Stomach (tissue), 9 donors: ENCODE measurements around the gene RUNX1. TPM values are rescaled to one million over a fixed set of nuclear protein-coding genes. Genes with fewer than 3 reads are reported as not detected.
A peak's percentile ranks its signal among the peaks of the same experiment; 100 is the strongest.

Experiments
- DNase-seq, 2 donors: peaks; one replicate each; pipeline versions ENCODE4 v3.0.0 to v3.0.0-alpha.2; 2013 to 2019
- H3K27ac ChIP-seq, 5 donors: fragments of 200-600 bp in 4 of 5; sonication (generic) in 4 of 5; one replicate each; pipeline ENCODE4 v1.5.1; 2013 to 2019; ENCODE audit warnings: mild to moderate bottlenecking in 1 of 5, moderate library complexity in 1 of 5
- H3K27me3 ChIP-seq, 3 donors: fragments of 200-600 bp; sonication (generic); one replicate each; pipeline ENCODE4 v1.5.1; 2017 to 2019; ENCODE audit warnings: mixed run types in 1 of 3
- H3K36me3 ChIP-seq, 4 donors: fragments of 200-600 bp; sonication (generic); 1 replicate in 3 of 4; 2 replicates in 1 of 4; pipeline ENCODE4 v1.5.1; 2016 to 2019
- H3K4me1 ChIP-seq, 4 donors: fragments of 200-600 bp; sonication (generic); one replicate each; pipeline ENCODE4 v1.5.1; 2016 to 2019
- H3K4me3 ChIP-seq, 4 donors: fragments of 200-600 bp; sonication (generic) in 3 of 4; one replicate each; pipeline ENCODE4 v1.5.1; 2016 to 2019; ENCODE audit warnings: mild to moderate bottlenecking in 1 of 4
- H3K9me3 ChIP-seq, 4 donors: fragments of 200-600 bp; sonication (generic); one replicate each; pipeline ENCODE4 v1.5.1; 2016 to 2019
- EP300 ChIP-seq: sonication (generic); formaldehyde crosslinking; IDR thresholded peaks from one replicate; pipeline ENCODE4 v1.6.1; 2017; ENCODE audit warnings: antibody characterized with exemption
- POLR2A ChIP-seq, 4 donors: fragments of 450-650 bp; IDR thresholded peaks; one replicate each; pipeline ENCODE4 v1.6.1; 2016; ENCODE audit warnings: antibody characterized with exemption in 4 of 4, control low read depth in 2 of 4, mild to moderate bottlenecking in 1 of 4, moderate library complexity in 1 of 4
- POLR2AphosphoS5 ChIP-seq, 3 donors: sonication (generic); formaldehyde crosslinking; IDR thresholded peaks; one replicate each; pipeline ENCODE4 v1.6.1; 2016; ENCODE audit warnings: antibody characterized with exemption in 3 of 3
- WGBS, 5 donors: extraction: QIAGEN DNeasy Blood & Tissue Kit in 3 of 5; methylation state at CpG; one replicate each; pipeline versions ENCODE4 v1.1.5 to v1.1.7; 2013 to 2018; 5-methylcytosine and 5-hydroxymethylcytosine counted together
- intact Hi-C: fragments of 100-400 bp; cut with DNase I; formaldehyde crosslinking; loops from one replicate; pipeline ENCODE4 v1.15.1; 2023; ENCODE audit warnings: low total_unique reads
- polyA plus RNA-seq, 3 donors: library from polyadenylated mRNA; stranded (reverse); fragments of 200-250 nt; gene quantifications; one replicate each; pipeline ENCODE4 v1.2.3, GENCODE V29; 2013
- total RNA-seq, 5 donors: library from RNA; depleted of rRNA; stranded (reverse); fragments of >200 nt; gene quantifications; one replicate each; pipeline versions ENCODE4 v1.1.0 to v1.2.3, GENCODE V29; 2014 to 2016
- TF ChIP-seq, protein P1 (sequence below), 7 experiments: fragments of 450-650 bp in 4 of 7; fragments of 200-600 bp in 3 of 7; sonication (generic) in 3 of 7; IDR thresholded peaks; one replicate each; pipeline ENCODE4 v1.5.1; 2016 to 2019; ENCODE audit warnings: antibody characterized with exemption in 7 of 7, control low read depth in 2 of 7, mild to moderate bottlenecking in 1 of 7
- donor health status: healthy with polysubstance abuse.
- donor health status: Bipolar disorder and iron deficiency.
- donor health status: healthy.

Gene RUNX1
- total and polyA plus RNA-seq, 8 donors, result 8.0 to 213 (median 40.0) TPM

DNA sequence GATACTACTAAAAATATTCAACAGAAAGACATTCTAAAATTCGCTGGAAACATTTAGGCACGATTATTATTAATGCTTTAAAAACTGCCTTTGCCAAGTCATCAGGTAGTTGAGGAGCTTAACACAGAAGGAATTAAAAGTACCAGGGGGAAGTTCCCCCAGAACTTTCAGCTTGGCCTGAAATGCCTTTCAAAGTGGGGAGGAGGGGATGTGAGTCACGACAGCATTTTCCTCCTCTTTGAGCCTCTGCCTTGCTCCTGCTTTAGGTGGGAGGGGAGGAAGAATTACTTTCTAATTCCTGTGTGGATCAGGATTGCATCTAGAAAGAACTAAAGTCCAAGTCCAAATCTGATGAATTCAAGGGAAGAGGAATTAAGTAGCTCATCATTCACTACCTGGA, 196.7 kb downstream of the RUNX1 start:
- no peak overlapping the region for H3K4me3 ChIP-seq
- H3K27ac ChIP-seq, result no peak overlapping the region
- H3K9me3 ChIP-seq, result no peaks in the 10 kb centered on the region
- H3K27me3 ChIP-seq, result no peaks in the 10 kb centered on the region
- intact Hi-C loops, result no loop called here
- H3K36me3 ChIP-seq, result peaks cover 35 to 87% (median 75%) of the 10 kb centered on the region in 4 donors
- peaks cover 0 to 13% (median under 1%) of the 10 kb centered on the region in 4 donors for H3K4me1 ChIP-seq
- TF ChIP-seq, protein P1, sequence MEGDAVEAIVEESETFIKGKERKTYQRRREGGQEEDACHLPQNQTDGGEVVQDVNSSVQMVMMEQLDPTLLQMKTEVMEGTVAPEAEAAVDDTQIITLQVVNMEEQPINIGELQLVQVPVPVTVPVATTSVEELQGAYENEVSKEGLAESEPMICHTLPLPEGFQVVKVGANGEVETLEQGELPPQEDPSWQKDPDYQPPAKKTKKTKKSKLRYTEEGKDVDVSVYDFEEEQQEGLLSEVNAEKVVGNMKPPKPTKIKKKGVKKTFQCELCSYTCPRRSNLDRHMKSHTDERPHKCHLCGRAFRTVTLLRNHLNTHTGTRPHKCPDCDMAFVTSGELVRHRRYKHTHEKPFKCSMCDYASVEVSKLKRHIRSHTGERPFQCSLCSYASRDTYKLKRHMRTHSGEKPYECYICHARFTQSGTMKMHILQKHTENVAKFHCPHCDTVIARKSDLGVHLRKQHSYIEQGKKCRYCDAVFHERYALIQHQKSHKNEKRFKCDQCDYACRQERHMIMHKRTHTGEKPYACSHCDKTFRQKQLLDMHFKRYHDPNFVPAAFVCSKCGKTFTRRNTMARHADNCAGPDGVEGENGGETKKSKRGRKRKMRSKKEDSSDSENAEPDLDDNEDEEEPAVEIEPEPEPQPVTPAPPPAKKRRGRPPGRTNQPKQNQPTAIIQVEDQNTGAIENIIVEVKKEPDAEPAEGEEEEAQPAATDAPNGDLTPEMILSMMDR (IDR thresholded peaks at IDR 0.05), result no peak
- TF ChIP-seq POLR2A (IDR thresholded peaks at IDR 0.05), result no peak
- no peak for TF ChIP-seq POLR2AphosphoS5 (IDR thresholded peaks at IDR 0.05)
- TF ChIP-seq EP300, result no peak
- 72 to 77% (median 73%) methylated on average over 3 of the region's 3 CpGs for WGBS, 5 donors
- no peak for DNase-seq

DNA sequence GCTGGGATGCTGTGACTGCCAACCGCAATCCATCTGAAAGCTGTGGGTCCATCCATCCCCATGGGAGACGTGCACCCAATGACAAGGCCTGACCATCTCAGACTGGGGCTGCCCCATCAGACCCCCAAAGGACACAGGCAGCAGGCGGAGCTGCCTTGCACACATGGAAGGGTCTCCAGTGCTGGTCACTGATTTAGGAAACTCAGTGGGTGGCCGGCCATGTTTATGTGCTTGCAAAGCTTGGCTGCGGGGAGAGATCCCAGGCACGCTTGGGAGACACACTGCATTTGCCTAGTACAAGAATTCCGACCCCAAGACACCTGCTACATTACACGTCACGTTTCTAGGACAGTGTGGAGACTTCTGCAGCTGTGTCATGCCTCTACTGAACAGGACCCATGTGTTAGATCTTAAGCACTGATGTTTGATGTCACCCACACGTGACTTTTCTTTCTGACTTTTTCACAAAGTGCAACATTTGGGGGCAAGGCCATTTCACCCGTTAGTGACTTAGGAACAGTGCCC, 198.9 kb downstream of the RUNX1 start:
- 77 to 83% (median 81%) methylated on average over 11 of the region's 11 CpGs for WGBS, 5 donors
- peaks cover 15 to 35% (median 20%) of the 10 kb centered on the region in 4 donors for H3K4me1 ChIP-seq

DNA sequence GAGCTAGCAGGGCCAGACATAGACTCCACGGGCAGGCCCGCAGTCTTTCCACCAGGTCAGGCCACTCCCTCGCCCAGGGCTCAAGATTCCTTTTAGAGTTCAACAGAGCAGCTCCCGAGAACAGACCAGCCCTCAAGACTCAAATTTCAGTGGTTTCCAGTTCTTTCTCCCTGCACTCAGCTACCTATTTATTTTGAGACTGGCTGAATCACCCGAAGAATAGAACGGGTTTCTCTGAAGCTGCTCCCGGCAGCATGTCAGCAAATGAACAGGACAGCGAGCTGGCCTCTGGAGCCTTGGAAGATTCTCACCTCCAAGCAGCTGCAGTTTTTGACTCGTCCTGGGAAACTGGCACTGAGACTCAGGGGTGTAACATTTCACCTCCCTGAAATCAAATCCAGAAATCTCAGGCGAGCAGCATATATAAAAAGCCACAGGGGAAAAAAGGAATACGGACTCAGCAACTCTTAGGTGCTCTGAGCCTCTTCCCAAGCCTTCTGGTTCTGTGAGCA, 202.4 kb downstream of the RUNX1 start:
- WGBS, 5 donors, result 27 to 48% (median 30%) methylated on average over 11 of the region's 11 CpGs
- no peak for TF ChIP-seq POLR2AphosphoS5 (IDR thresholded peaks at IDR 0.05)
- TF ChIP-seq, protein P1 (IDR thresholded peaks at IDR 0.05), result no peak
- no peak for TF ChIP-seq POLR2A (IDR thresholded peaks at IDR 0.05)
- no peak for TF ChIP-seq EP300
- peak overlapping the region; percentile 67 to 90 (median 84) for H3K27ac ChIP-seq
- H3K27me3 ChIP-seq, result no peaks in the 10 kb centered on the region
- no peak overlapping the region for H3K4me3 ChIP-seq
- intact Hi-C loops, result no loop called here
- peak in 1 of 2 donors; percentile 46 for DNase-seq
- H3K36me3 ChIP-seq, result peaks cover 8 to 52% (median 23%) of the 10 kb centered on the region in 4 donors
- H3K9me3 ChIP-seq, result no peaks in the 10 kb centered on the region
- peaks cover 33 to 61% (median 40%) of the 10 kb centered on the region in 4 donors for H3K4me1 ChIP-seq

More for the DNA sequence above, 198.9 kb downstream of the RUNX1 start:
- no peak for DNase-seq
- no peaks in the 10 kb centered on the region for H3K9me3 ChIP-seq
- intact Hi-C loops, result no loop called here
- TF ChIP-seq, protein P1 (IDR thresholded peaks at IDR 0.05), result no peak
- TF ChIP-seq POLR2AphosphoS5 (IDR thresholded peaks at IDR 0.05), result no peak
- no peak for TF ChIP-seq EP300
- TF ChIP-seq POLR2A (IDR thresholded peaks at IDR 0.05), result no peak
- H3K4me3 ChIP-seq, result no peak overlapping the region
- H3K27me3 ChIP-seq, result no peaks in the 10 kb centered on the region
- H3K36me3 ChIP-seq, result peaks cover 23 to 65% (median 53%) of the 10 kb centered on the region in 4 donors
- H3K27ac ChIP-seq, result no peak overlapping the region

DNA sequence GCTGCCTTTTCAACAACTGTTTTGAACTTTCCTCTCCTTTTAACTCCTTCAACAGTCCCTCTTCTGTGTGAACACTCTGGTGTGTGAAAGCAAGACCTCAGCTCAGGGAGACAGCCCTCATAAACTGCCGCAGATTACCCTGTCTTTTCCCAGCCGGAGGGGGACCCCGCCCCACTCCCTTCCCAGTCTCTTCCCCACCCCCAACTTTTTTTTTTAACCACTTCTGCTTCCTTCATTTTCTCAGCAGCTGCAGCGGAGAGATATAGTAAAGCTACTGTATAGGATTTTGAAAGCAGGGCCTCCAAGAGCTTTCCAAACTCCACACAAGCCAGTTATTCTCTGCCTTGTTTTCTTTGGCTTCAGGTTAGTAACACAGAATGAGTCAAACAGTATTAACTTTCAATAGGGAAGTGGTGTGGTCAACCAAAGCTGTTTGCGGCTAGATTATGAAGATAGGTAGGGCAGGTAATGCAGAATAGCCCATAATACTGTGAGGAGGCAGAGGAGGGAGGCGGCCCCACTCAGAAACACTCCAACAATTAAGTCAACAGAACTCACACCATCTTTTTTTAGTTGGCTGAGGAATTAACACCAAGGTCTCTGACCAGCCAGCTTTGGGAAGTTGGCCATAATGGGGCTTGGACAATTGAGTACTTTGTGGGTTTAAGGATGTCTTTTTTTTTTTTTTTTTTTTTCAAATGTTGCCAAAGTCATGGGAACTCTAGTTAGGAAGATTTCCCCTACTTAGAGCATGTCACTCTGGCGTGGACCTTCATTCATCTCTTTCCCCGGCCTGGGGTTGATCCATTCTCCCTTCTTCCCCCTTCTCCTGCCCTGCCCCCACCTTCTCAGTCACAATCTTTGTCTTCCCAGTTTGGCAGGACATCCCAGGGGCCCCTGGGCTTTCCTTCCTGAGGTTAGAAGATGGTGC, 203.3 kb downstream of the RUNX1 start:
- intact Hi-C loops, result no loop called here
- no peaks in the 10 kb centered on the region for H3K9me3 ChIP-seq
- DNase-seq, result peak; percentile 82 to 84
- WGBS, 5 donors, result 17 to 47% (median 29%) methylated on average over 8 of the region's 8 CpGs
- H3K4me1 ChIP-seq, result peaks cover 33 to 69% (median 40%) of the 10 kb centered on the region in 4 donors
- TF ChIP-seq POLR2AphosphoS5 (IDR thresholded peaks at IDR 0.05), result peak in 2 of 3 donors; percentile 61 to 86
- TF ChIP-seq, protein P1 (IDR thresholded peaks at IDR 0.05), result no peak
- H3K27me3 ChIP-seq, result no peaks in the 10 kb centered on the region
- H3K27ac ChIP-seq, result peak overlapping the region; percentile 79 to 90 (median 84)
- no peak overlapping the region for H3K4me3 ChIP-seq
- H3K36me3 ChIP-seq, result peaks cover 5 to 52% (median 20%) of the 10 kb centered on the region in 4 donors
